ENCODE results near the gene JUP.

JUP gene

GRCh38 chr17:41810659-41811548 lies 24.4 kb upstream of the JUP start:
- DNase-seq (ENCODE audit: low read depth) = no peak

- no peak for DNase-seq (ENCODE audit: low read depth)
Measured at GRCh38 chr17:41806685-41807445, 20.4 kb upstream of the JUP start.

GRCh38 chr17:41803049-41804020 lies 16.8 kb upstream of the JUP start:
- no peak for DNase-seq (ENCODE audit: low read depth)

- DNase-seq (ENCODE audit: low read depth) = peak; percentile 60
Measured at GRCh38 chr17:41801374-41802271, 15.1 kb upstream of the JUP start.

DNA sequence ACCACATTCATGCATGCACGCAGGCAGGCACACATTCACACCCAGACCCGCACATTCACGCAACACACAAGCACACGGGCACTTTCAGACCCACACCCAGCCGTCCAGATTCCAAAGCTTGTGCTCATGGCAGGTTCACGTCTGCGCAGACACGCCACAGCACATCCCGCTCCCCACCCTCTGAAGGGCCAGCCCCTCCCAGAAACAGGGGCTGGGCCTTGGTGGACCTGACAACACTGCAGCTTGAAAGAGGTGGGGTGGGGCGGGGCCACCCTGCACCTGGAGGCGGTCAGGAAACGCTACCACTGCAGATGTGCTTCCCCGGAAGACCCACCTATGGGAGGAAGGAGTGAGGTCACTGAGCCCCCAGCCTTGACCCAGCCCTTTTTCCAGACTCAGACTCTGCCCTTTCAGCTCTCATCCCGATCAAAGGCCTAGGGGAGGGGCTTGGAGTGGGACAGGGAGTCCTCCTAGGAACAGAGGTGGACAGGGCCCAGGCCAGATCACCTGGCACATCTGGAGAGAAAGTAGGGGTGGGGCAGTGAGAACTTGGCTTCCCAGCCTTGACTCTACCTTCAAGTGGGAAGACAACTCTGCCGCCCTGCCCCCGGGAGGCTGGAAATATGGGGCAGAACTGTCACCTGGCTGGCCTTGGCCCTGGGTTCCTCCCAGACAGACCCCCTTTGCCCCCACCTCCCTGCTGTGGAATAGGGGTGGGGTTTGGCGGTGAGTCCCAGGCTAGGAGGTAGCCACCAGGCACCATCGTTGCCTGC lies 14.3 kb upstream of the JUP start:
- DNase-seq (ENCODE audit: low read depth) = no peak

- DNase-seq (ENCODE audit: low read depth) = no peak
Measured at GRCh38 chr17:41799366-41799765, 12.9 kb upstream of the JUP start.

- DNase-seq (ENCODE audit: low read depth) = no peak
Measured at GRCh38 chr17:41797377-41797776, 10.9 kb upstream of the JUP start.

- no peak for DNase-seq (ENCODE audit: low read depth)
Measured at GRCh38 chr17:41796121-41796895, 9.8 kb upstream of the JUP start.

DNA sequence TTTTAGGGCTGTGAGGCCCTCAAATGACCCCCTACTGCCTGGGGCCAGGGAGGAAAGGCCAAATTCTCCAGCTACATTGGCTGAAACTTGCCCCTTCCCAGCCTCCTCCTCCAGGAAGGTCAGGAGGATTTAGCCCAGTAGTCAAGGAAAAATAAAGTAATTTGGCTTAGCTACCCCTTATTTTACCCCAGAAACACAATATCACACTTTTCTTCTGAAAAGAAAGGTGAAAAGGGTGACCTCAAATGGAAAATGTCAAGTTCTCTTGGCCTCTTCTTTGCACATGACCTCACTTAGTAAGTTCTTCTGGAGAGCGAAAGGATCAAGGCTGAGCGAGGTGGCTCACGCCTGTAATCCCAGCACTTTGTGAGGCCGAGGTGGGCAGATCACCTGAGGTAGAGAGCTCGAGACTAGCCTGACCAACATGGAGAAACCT lies 8.0 kb upstream of the JUP start:
- no peak for DNase-seq (ENCODE audit: low read depth)

DNA sequence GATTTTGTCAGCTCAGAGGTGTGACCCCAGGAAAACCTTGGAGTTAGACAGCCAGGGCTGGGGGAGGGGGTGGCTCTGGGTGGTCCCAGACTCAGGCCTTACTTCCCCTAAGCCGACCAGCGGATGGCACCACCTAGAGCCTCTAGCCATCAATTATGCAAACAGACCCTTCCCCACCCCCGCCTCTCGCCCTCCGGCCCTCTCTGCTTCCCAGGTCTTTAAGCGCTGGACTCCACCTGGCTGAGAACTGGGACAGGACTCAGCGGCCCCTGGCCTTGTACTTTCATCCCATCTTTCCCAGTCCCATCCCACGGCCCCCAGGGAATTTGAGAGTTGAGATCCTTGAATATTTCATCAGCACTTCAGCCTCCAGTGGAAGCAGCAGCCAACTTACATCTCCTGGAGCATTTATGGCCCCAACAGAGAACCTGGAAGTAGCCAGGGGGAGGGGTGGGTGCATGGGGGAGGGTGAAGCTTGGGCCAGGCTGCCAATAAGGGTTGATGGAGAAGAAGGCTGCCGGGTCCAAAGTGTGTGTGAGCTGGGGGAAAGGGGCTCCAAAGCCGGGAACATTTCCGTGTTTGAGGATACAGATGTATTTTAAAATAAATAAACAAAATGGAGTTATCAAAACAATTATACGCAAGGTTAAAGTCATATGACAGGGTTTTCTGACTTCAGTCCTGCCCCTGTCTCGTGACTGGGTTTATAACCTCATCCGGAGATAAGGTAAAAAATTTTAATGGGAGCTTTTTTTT lies 7.5 kb upstream of the JUP start:
- DNase-seq (ENCODE audit: low read depth) = no peak

DNA sequence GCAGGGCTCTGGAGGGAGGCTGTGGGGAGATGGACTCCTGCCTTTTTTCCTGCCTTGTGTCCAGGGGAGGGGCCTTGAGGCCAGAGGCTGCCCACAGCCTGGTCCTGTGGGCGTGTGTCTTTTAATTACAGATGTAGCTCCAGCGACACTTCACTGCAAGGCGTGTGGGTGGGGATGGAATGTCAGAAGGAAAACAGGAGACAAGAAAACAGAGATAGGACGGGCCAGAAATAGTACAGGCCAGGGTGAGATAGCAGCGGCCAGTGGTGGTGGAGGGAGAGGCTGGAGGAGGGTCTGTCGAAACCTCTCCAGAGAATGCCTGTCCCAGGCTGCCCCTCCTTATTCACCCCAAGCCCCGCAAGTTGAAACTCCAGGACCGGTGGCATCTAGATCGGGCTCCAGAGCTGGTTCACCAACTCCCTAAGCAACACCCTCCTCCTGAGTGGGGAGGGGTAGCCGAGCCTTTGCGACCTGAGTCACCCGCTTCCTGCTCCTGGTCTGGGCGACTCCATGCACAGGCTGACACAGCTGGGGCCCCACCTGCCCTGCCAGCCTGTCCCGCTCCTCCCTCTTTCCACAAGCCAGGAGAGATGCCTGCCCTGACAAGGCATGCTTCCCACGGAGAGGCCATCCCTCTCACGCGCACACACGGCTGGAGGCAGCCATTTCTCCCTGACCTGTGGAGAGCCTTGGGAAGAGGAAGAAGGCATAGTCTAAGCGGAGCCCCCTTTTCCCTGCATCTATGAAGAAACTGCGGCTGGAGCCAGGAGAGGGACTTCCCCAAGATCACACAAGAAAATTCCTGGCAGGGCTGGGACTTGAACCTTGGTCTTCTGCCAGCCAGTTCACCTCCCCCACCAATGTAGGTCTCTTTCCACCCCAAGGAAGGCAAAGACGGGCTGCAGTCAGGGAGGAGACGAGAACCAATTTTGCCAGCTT lies 6.6 kb upstream of the JUP start:
- DNase-seq (ENCODE audit: low read depth) = no peak

DNA sequence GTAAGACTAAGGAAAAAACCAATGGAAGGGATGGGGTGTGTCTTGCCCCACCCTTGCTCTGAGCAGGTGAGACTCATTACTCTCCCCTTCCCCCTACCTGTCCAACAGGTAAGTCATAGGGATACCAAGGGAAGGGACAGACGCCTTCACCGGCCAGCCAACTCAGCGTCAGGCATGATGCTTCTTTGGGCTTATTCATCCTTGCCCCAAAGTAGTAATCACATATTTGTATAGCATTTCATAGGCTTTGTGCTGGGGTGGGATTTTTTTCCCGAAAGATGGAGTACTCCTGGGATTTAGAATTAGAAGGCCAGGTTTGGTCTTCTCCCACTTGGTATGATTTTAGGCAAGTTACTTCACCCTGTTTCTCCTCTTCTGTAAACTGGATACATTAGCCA lies 509 bp upstream of the JUP start:
- no peak for DNase-seq (ENCODE audit: low read depth)

GRCh38 chr17:41785859-41786226 lies 668 bp downstream of the JUP start:
- no peak for DNase-seq (ENCODE audit: low read depth)

DNA sequence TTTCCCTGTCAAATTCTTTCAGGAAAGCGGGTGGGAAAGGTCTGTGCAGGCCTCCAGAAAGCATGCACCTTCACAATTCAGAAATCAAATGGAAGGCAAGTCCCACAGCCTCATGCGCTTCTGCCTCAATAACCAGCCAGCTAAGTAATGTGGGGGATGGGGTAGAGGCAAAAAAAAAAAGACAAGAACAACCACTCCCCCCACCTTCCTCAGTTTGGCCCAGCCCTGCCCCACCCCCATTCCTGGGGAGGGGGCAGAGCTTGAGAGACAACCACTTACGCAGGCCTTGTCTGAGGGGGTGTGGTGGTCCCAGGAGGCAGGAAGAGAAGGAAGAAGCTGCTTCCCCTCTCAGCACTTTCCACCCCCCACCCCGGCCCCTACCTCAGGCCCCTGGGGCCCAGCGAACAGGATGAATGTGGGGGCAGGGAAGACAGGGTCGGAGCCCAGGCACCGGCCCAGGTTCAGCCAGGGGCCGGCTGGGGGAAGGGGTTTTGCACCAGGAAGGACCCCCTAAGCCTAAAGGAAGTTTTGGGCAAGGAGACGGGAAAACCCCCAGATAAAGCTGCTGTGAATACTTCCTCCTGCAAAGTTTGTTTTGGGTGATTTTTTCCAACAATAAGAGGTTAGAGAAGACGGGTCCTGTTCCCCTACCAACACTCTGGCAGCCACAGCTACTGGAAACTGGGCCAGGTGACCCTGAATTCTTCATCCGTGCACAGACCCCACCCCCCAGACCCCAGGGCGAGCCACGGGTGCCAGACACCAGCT lies 1.2 kb downstream of the JUP start:
- DNase-seq (ENCODE audit: low read depth) = no peak

DNA sequence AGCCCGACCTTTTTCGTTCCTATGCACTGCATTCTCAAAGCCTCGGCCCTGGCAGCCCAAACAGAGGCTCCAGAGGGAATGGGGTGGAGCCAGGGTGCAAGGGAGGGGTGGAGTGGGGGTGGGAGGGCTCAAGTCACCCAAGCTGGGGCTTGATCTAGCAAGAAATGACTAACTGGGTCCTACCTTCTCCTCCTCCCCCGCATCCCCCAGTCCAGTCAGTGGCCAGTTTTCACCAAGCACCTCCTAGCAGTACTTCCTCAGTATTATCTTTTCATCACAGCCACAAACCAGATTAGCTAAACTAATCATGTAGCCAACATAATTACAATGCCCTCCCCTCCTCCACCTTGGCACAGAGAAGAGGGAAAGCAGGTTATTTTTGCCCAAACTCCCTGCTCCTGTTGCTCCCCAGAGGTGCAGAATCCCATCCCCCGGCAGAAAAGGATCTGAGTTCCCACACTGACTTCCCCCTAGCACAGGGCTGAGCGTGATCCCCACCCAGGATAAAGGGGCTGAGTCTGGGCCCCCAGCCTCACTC lies 2.2 kb downstream of the JUP start:
- DNase-seq (ENCODE audit: low read depth) = no peak

GRCh38 chr17:41782142-41782541 lies 4.4 kb downstream of the JUP start:
- DNase-seq (ENCODE audit: low read depth) = no peak
